ENCODE data around the gene NCEH1. TPM values are rescaled to one million over a fixed set of nuclear protein-coding genes. Genes with fewer than 3 reads are reported as not detected.

Gene NCEH1
- total RNA-seq, 5 donors from 2014 or later (not counting 1 experiment from before 2014, with no cell fraction given): 2.4 to 3.8 (median 3.5) TPM

- no peaks in the 10 kb centered on the region for H3K9me3 ChIP-seq
- CTCF ChIA-PET: interaction anchor here in 1 of 2 donors (0.7 kb wide), 2 partner anchors 278 to 1928 kb away, joined by 3 to 4 read pairs; no protein-coding TSS in a partner anchor
- no peaks in the 10 kb centered on the region for H3K27me3 ChIP-seq (replicated peaks in 1 of 2; ENCODE audit: control insufficient read depth in 2 of 2, extremely low read depth in 1 of 2, insufficient read depth in 2 of 2, low read length in 1 of 2)
- no peaks in the 10 kb centered on the region for H3K9me3 Mint-ChIP-seq
- H3K36me3 Mint-ChIP-seq: no peaks in the 10 kb centered on the region
- ATAC-seq (replicated peaks in 1 of 4) (no peak), DNase-seq (no peak)
- 86% methylated on average over 2 of the region's 4 CpGs for WGBS (ENCODE audit: insufficient coverage)
- POLR2A ChIA-PET: no interaction called here
- H3K4me1 ChIP-seq (ENCODE audit: control insufficient read depth in 1 of 2, extremely low read depth in 1 of 2, insufficient read depth in 2 of 2, low read length in 2 of 2): peaks cover 0 to 7% of the 10 kb centered on the region in 2 experiments
- H3K27ac Mint-ChIP-seq: no peak overlapping the region
- no peaks in the 10 kb centered on the region for H3K27me3 Mint-ChIP-seq
- no peak overlapping the region for H3K4me3 Mint-ChIP-seq
- H3K27ac ChIP-seq (ENCODE audit: low read length): no peak overlapping the region
- H3K4me3 ChIP-seq (ENCODE audit: control insufficient read depth in 1 of 2, extremely low read depth in 1 of 2, low read length in 1 of 2): no peak overlapping the region
- peaks cover 9 to 11% (median 10%) of the 10 kb centered on the region in 3 donors for H3K4me1 Mint-ChIP-seq
- H3K36me3 ChIP-seq (ENCODE audit: control insufficient read depth in 2 of 2, extremely low read depth in 1 of 2, insufficient read depth in 1 of 2, low read length in 1 of 2): no peaks in the 10 kb centered on the region
Measured at GRCh38 chr3:172688588-172688987, 22.3 kb downstream of the NCEH1 start.

GRCh38 chr3:172687501-172687900 lies 23.4 kb downstream of the NCEH1 start:
- H3K4me1 ChIP-seq (ENCODE audit: control insufficient read depth in 1 of 2, extremely low read depth in 1 of 2, insufficient read depth in 2 of 2, low read length in 2 of 2): peaks cover 0 to 3% of the 10 kb centered on the region in 2 experiments
- no peak for ATAC-seq (replicated peaks in 1 of 4)
- Mint-ChIP-seq H3K36me3 (no peaks in the 10 kb centered on the region), H3K27ac (no peak overlapping the region), H3K4me3 (no peak overlapping the region), H3K9me3 (no peaks in the 10 kb centered on the region), H3K4me1 (peaks cover under 1 to 5% (median 3%) of the 10 kb centered on the region in 3 donors), H3K27me3 (no peaks in the 10 kb centered on the region)
- H3K27ac ChIP-seq (ENCODE audit: low read length): no peak overlapping the region
- H3K36me3 ChIP-seq (ENCODE audit: control insufficient read depth in 2 of 2, extremely low read depth in 1 of 2, insufficient read depth in 1 of 2, low read length in 1 of 2): no peaks in the 10 kb centered on the region
- CTCF ChIA-PET: interaction anchor here (0.8 to 1.5 kb wide), 3 partner anchors 11 to 165 kb away, joined by 3 to 4 read pairs (median 3); no protein-coding TSS in a partner anchor
- no peaks in the 10 kb centered on the region for H3K27me3 ChIP-seq (replicated peaks in 1 of 2; ENCODE audit: control insufficient read depth in 2 of 2, extremely low read depth in 1 of 2, insufficient read depth in 2 of 2, low read length in 1 of 2)
- no peaks in the 10 kb centered on the region for H3K9me3 ChIP-seq
- no peak overlapping the region for H3K4me3 ChIP-seq (ENCODE audit: control insufficient read depth in 1 of 2, extremely low read depth in 1 of 2, low read length in 1 of 2)
- POLR2A ChIA-PET: no interaction called here
- no peak for DNase-seq
- 86% methylated on average over 1 of the region's 3 CpGs for WGBS (ENCODE audit: insufficient coverage)

- Histone ChIP-seq H3K27me3 (replicated peaks in 1 of 2; ENCODE audit: control insufficient read depth in 2 of 2, extremely low read depth in 1 of 2, insufficient read depth in 2 of 2, low read length in 1 of 2) (no peaks in the 10 kb centered on the region), H3K4me1 (ENCODE audit: control insufficient read depth in 1 of 2, extremely low read depth in 1 of 2, insufficient read depth in 2 of 2, low read length in 2 of 2) (no peaks in the 10 kb centered on the region), H3K36me3 (ENCODE audit: control insufficient read depth in 2 of 2, extremely low read depth in 1 of 2, insufficient read depth in 1 of 2, low read length in 1 of 2) (no peaks in the 10 kb centered on the region), H3K27ac (ENCODE audit: low read length) (no peak overlapping the region), H3K4me3 (ENCODE audit: control insufficient read depth in 1 of 2, extremely low read depth in 1 of 2, low read length in 1 of 2) (no peak overlapping the region), H3K9me3 (no peaks in the 10 kb centered on the region)
- 81% methylated on average over 7 of the region's 7 CpGs for WGBS (ENCODE audit: insufficient coverage)
- ChIA-PET CTCF (interaction anchor here in 1 of 2 donors (0.6 kb wide), 1 partner anchor 351 kb away, joined by 3 read pairs; no protein-coding TSS in a partner anchor), POLR2A (interaction anchor here in 1 of 2 donors (0.7 kb wide), 1 partner anchor 39 kb away, joined by 3 read pairs; no protein-coding TSS in a partner anchor)
- Mint-ChIP-seq H3K4me3 (no peak overlapping the region), H3K4me1 (peaks cover 0 to 2% (median 0%) of the 10 kb centered on the region in 3 donors), H3K36me3 (no peaks in the 10 kb centered on the region), H3K9me3 (no peaks in the 10 kb centered on the region), H3K27ac (no peak overlapping the region), H3K27me3 (no peaks in the 10 kb centered on the region)
- no peak for DNase-seq
- ATAC-seq (replicated peaks in 1 of 4): no peak
Measured at GRCh38 chr3:172685331-172686214, 25.3 kb downstream of the NCEH1 start.

- ChIA-PET CTCF (interaction anchor here in 1 of 2 donors (0.5 to 0.6 kb wide), 2 partner anchors 191 to 348 kb away, joined by 4 to 6 read pairs; no protein-coding TSS in a partner anchor), POLR2A (no interaction called here)
- Histone ChIP-seq H3K4me3 (ENCODE audit: control insufficient read depth in 1 of 2, extremely low read depth in 1 of 2, low read length in 1 of 2) (no peak overlapping the region), H3K9me3 (no peaks in the 10 kb centered on the region), H3K27ac (ENCODE audit: low read length) (no peak overlapping the region), H3K36me3 (ENCODE audit: control insufficient read depth in 2 of 2, extremely low read depth in 1 of 2, insufficient read depth in 1 of 2, low read length in 1 of 2) (no peaks in the 10 kb centered on the region), H3K27me3 (replicated peaks in 1 of 2; ENCODE audit: control insufficient read depth in 2 of 2, extremely low read depth in 1 of 2, insufficient read depth in 2 of 2, low read length in 1 of 2) (no peaks in the 10 kb centered on the region), H3K4me1 (ENCODE audit: control insufficient read depth in 1 of 2, extremely low read depth in 1 of 2, insufficient read depth in 2 of 2, low read length in 2 of 2) (no peaks in the 10 kb centered on the region)
- 96% methylated on average over 5 of the region's 7 CpGs for WGBS (ENCODE audit: insufficient coverage)
- Mint-ChIP-seq H3K9me3 (no peaks in the 10 kb centered on the region), H3K4me1 (peaks cover 4 to 6% (median 6%) of the 10 kb centered on the region in 3 donors), H3K27me3 (no peaks in the 10 kb centered on the region), H3K36me3 (peaks cover 5% of the 10 kb centered on the region), H3K4me3 (no peak overlapping the region), H3K27ac (no peak overlapping the region)
- ATAC-seq (replicated peaks in 1 of 4) (no peak), DNase-seq (no peak)
Measured at GRCh38 chr3:172680684-172681083, 30.2 kb downstream of the NCEH1 start.

GRCh38 chr3:172679599-172679998 lies 31.3 kb downstream of the NCEH1 start:
- no peaks in the 10 kb centered on the region for H3K27me3 ChIP-seq (replicated peaks in 1 of 2; ENCODE audit: control insufficient read depth in 2 of 2, extremely low read depth in 1 of 2, insufficient read depth in 2 of 2, low read length in 1 of 2)
- ChIA-PET POLR2A (no interaction called here), CTCF (no interaction called here)
- WGBS (ENCODE audit: insufficient coverage): 95% methylated on average over 3 of the region's 5 CpGs
- H3K9me3 ChIP-seq: no peaks in the 10 kb centered on the region
- no peak overlapping the region for H3K27ac ChIP-seq (ENCODE audit: low read length)
- Mint-ChIP-seq H3K9me3 (no peaks in the 10 kb centered on the region), H3K4me3 (no peak overlapping the region), H3K36me3 (peaks cover 5% of the 10 kb centered on the region), H3K27ac (no peak overlapping the region), H3K27me3 (no peaks in the 10 kb centered on the region), H3K4me1 (peaks cover 2 to 6% (median 6%) of the 10 kb centered on the region in 3 donors)
- ATAC-seq (replicated peaks in 1 of 4): no peak
- no peak for DNase-seq
- H3K4me3 ChIP-seq (ENCODE audit: control insufficient read depth in 1 of 2, extremely low read depth in 1 of 2, low read length in 1 of 2): no peak overlapping the region
- no peaks in the 10 kb centered on the region for H3K4me1 ChIP-seq (ENCODE audit: control insufficient read depth in 1 of 2, extremely low read depth in 1 of 2, insufficient read depth in 2 of 2, low read length in 2 of 2)
- no peaks in the 10 kb centered on the region for H3K36me3 ChIP-seq (ENCODE audit: control insufficient read depth in 2 of 2, extremely low read depth in 1 of 2, insufficient read depth in 1 of 2, low read length in 1 of 2)

- CTCF ChIA-PET: interaction anchor here in 1 of 2 donors (0.9 kb wide), 1 partner anchor 11 kb away, joined by 3 read pairs; no protein-coding TSS in a partner anchor
- no peak overlapping the region for H3K4me3 ChIP-seq (ENCODE audit: control insufficient read depth in 1 of 2, extremely low read depth in 1 of 2, low read length in 1 of 2)
- no peaks in the 10 kb centered on the region for H3K4me1 ChIP-seq (ENCODE audit: control insufficient read depth in 1 of 2, extremely low read depth in 1 of 2, insufficient read depth in 2 of 2, low read length in 2 of 2)
- no peaks in the 10 kb centered on the region for H3K36me3 ChIP-seq (ENCODE audit: control insufficient read depth in 2 of 2, extremely low read depth in 1 of 2, insufficient read depth in 1 of 2, low read length in 1 of 2)
- DNase-seq: no peak
- H3K9me3 Mint-ChIP-seq: no peaks in the 10 kb centered on the region
- no peak overlapping the region for H3K4me3 Mint-ChIP-seq
- no peak overlapping the region for H3K27ac ChIP-seq (ENCODE audit: low read length)
- H3K36me3 Mint-ChIP-seq: peaks cover 5% of the 10 kb centered on the region
- no CpG with 5 or more reads among the region's 1 CpG for WGBS (ENCODE audit: insufficient coverage)
- no peak for ATAC-seq (replicated peaks in 1 of 4)
- POLR2A ChIA-PET: no interaction called here
- no peak overlapping the region for H3K27ac Mint-ChIP-seq
- H3K4me1 Mint-ChIP-seq: peaks cover 6% of the 10 kb centered on the region in 3 donors
- H3K9me3 ChIP-seq: no peaks in the 10 kb centered on the region
- no peaks in the 10 kb centered on the region for H3K27me3 Mint-ChIP-seq
- no peaks in the 10 kb centered on the region for H3K27me3 ChIP-seq (replicated peaks in 1 of 2; ENCODE audit: control insufficient read depth in 2 of 2, extremely low read depth in 1 of 2, insufficient read depth in 2 of 2, low read length in 1 of 2)
Measured at GRCh38 chr3:172678068-172678467, 32.8 kb downstream of the NCEH1 start.
